Vagina (tissue), 2 donors: ENCODE measurements around the gene CFAP74.

Source experiments
- CTCF ChIP-seq, 3 experiments: fragments of 450-650 bp in 2 of 3; fragments of 200-600 bp in 1 of 3; sonication (generic) in 1 of 3; IDR thresholded peaks; one replicate each; pipeline ENCODE4 v1.5.1; 2017 to 2019; ENCODE audit warnings: antibody characterized with exemption in 3 of 3, mild to moderate bottlenecking in 2 of 3, moderate library complexity in 2 of 3
- POLR2A ChIP-seq, 2 donors: fragments of 450-650 bp; IDR thresholded peaks; one replicate each; pipeline ENCODE4 v1.6.1; 2017; ENCODE audit warnings: antibody characterized with exemption in 2 of 2, mild to moderate bottlenecking in 2 of 2, moderate library complexity in 2 of 2

GRCh38 chr1:1937549-1938275 is 65.9 kb downstream of the CFAP74 start:
- TF ChIP-seq CTCF (IDR thresholded peaks at IDR 0.05) (no peak), POLR2A (IDR thresholded peaks at IDR 0.05) (no peak)
